GM19240 (cell line): Measurements from ENCODE around the gene HHIPL1.
A peak's percentile ranks its signal among the peaks of the same experiment; 100 is the strongest.

Experiments used
- DNase-seq: peaks from one replicate; pipeline ENCODE4 v3.0.0; 2011; ENCODE audit warnings: low spot score; ENCODE audit not compliant: insufficient read length

The HHIPL1 gene

GRCh38 chr14:99609245-99610170 lies 35.4 kb upstream of the HHIPL1 start:
- no peak for DNase-seq

GRCh38 chr14:99611646-99612045 lies 33.3 kb upstream of the HHIPL1 start:
- no peak for DNase-seq

DNA sequence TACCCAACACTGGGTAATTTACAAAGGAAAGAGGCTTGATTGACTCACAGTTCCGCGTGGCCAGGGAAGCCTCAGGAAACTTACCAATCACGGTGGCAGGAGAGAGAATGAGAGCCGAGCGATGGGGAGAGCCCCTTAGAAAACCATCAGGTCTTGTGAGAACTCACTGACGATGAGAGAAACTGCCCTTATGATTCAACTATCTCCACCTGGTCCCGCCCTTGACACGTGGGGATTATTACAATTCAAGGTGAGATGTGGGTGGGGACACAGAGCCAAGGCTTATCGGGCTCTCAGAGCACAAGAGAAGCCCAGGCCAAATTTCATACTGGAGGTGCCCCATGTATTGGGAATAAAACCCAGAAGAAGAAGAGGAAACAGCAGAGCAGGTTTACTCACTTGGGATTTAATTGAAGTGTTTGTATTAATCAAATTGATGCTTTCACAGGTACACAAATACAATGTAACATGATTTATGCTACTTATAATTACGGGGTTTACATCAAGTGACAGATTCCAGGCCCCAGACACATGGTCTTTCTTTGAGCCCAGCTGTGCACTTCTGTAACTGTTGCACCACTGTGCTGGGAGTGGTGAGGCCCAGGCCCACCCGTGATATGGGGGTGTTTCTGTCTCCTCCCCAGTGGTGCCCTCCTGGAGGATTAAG lies 32.7 kb upstream of the HHIPL1 start:
- no peak for DNase-seq

DNA sequence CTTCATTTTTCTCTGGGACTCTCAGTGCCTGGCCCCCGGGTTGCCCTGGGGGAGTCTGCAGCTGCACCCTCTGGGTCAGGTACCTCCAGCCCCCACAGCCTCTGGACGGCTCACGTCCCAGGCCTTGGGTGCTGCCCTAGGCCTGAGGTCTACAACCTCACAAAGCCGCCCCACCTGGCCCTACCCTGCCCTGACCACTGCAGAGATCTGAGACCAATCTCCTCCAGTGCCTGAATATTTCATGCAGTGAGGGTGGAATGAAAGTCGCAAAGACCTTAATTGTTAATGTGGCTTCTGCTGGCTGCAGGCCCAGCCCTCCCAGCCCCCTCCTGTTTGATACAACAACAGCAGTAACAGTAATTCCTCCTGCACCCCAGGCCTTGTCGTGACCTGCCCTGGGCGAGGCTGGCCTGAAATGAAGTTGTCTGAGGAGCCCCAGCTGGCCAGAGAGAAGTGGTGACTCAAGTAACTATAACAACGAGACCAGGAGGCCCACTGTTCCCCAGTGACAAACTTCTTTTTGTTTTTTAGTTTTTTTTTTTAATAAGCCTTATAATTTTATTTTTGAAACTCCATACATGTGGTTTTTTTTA lies 32.1 kb upstream of the HHIPL1 start:
- no peak for DNase-seq

DNA sequence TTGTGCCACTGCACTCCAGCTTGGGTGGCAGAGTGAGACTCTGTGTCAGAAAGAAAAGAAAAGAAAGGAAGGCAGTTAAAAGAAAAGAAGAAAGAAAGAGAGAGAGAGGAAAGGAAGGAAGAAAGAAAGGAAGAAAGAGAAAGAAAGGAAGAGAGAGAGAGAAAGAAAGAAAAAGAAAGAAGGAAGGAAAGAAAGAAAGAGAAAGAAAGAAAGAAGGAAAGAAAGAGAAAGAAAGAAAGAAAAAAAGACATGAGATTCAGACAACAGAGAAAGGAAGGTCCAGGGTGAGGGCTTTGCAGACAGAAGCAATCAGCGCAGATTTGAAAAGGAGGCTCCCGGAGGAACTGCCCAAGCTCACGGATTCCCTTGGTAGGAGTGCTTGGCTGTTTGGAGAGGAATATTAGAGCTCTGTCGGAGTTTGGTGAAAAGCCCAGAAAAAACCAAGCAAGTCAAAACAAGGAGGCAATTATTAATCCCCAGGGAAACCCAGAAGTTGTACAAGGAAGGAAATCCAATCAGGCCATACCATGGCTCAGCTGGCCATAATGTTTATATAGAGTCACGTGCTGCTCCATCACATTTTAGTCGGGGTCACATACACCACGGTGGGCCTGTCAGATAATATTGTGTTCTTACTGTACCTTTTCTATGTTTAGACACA lies 29.3 kb upstream of the HHIPL1 start:
- no peak for DNase-seq

GRCh38 chr14:99616832-99617800 lies 27.8 kb upstream of the HHIPL1 start:
- DNase-seq: no peak

GRCh38 chr14:99619835-99620834 lies 24.8 kb upstream of the HHIPL1 start:
- DNase-seq: no peak

DNA sequence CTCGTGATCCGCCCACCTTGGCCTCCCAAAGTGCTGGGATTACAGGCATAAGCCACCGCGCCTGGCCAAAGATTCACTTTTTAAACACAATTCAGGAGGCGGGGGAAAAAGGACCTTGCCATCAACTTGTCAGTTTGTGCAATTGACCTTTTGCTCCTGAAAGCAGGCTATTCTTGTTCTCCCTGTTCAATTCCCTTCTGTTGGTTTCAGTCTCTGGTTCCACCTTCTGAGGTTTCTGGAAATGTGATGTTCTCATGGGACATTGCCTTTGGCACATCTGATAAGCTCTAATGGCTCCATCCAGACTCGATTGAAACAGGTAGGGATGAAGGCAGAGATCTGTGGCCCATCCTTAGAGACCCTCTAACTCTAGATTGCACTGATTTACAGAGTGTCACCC lies 23.0 kb upstream of the HHIPL1 start:
- no peak for DNase-seq

GRCh38 chr14:99624024-99624423 lies 20.9 kb upstream of the HHIPL1 start:
- no peak for DNase-seq

DNA sequence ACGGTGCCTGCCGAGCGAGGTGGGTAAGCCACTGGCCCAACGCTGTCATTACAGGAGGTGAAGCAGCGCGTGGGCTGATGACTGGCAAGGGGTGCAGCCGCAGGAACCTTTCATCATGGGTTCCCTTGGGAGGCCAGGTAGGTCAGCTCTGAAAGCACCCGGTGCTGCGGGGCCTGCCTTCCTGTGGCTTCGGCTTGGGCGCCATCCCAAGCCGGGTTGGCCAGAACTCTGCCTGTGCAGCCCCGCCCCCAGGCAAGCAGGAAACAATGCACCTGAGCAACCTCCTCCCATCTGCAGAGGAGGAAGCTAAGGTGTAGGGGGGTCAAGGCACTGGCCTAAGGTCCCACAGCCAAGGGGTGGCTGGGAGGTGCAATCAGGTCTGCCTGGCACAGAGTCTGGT lies 20.0 kb upstream of the HHIPL1 start:
- DNase-seq: no peak

DNA sequence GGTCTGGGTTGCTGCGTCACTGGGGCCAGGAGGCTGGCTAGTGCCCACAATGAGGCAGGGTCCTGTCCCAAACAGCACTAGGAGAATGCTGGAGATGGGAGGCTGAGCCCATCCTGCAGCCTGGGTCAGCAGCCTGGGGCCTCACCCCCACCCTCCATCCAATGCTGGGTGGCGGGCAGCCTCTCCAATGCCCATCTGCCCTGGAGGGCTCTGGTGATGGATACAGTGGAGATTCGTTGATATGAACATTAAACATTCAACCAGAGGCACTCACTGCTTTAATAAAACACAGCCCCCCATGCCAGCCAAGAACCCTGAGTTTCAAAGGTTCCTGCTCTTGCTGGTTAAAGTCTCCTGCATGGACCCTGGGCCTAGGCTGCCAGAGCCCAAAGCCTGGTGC lies 19.5 kb upstream of the HHIPL1 start:
- no peak for DNase-seq

- no peak for DNase-seq
Measured at GRCh38 chr14:99626041-99626648, 18.8 kb upstream of the HHIPL1 start.

GRCh38 chr14:99627100-99627499 lies 17.8 kb upstream of the HHIPL1 start:
- DNase-seq: no peak

- no peak for DNase-seq
Measured at GRCh38 chr14:99627510-99628381, 17.2 kb upstream of the HHIPL1 start.

- DNase-seq: peak; percentile 77
Measured at GRCh38 chr14:99628887-99629618, 15.9 kb upstream of the HHIPL1 start.

DNA sequence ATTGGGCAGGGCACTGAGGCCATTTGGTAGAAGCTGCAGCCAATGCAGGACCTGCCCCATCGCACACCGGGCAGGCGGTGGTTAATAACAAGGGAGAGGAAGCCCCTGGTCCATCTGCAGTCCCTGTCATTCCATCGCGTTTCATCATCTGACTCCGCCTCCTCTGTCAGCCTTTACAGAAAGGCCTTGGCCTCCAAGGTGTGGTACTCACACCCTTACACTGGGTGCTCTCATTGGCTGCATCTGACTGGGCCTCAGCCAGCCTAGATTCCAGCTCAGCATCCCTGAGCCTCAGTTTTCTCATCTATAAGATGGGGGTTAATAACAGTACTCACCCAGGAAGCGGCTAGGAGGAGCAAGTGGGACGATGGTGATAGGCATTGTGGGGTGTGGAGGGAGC lies 14.7 kb upstream of the HHIPL1 start:
- no peak for DNase-seq

GRCh38 chr14:99632410-99633035 lies 12.4 kb upstream of the HHIPL1 start:
- no peak for DNase-seq
